GM23338 (cell line): Measurements from ENCODE around the gene APP. TPM values are rescaled to one million over a fixed set of nuclear protein-coding genes. Genes with fewer than 3 reads are reported as not detected.

Source experiments
- ATAC-seq: fragments of 200-7000 bp; cut with Tn5 transposase; 3 replicates; pipeline ENCODE4 v1.9.1; 2020
- DNase-seq: peaks from one replicate; pipeline ENCODE4 v3.0.0-alpha.2; 2015; ENCODE audit warnings: low spot score
- H2AFZ ChIP-seq: fragments of 200-600 bp; sonication (generic); 2 replicates; pipeline ENCODE4 v1.8.0; 2016; ENCODE audit warnings: antibody characterized with exemption, mild to moderate bottlenecking, moderate library complexity
- H3F3A ChIP-seq: fragments of 200-600 bp; sonication (generic); replicated peaks from 2 replicates; pipeline ENCODE4 v1.8.0; 2017; ENCODE audit warnings: antibody characterized with exemption, mixed run types, low read depth
- H3K27ac ChIP-seq: fragments of 200-600 bp; sonication (generic); 2 replicates; pipeline ENCODE4 v1.6.1; 2016; ENCODE audit warnings: low read depth
- H3K27me3 ChIP-seq: fragments of 200-600 bp; sonication (generic); 2 replicates; pipeline ENCODE4 v1.8.0; 2016; ENCODE audit warnings: mild to moderate bottlenecking, mixed run types, moderate library complexity; ENCODE audit not compliant: insufficient read depth
- H3K36me3 ChIP-seq: fragments of 200-600 bp; sonication (generic); 2 replicates; pipeline ENCODE4 v1.8.0; 2016; ENCODE audit warnings: mild to moderate bottlenecking; ENCODE audit not compliant: insufficient read depth
- H3K4me1 ChIP-seq: fragments of 200-600 bp; sonication (generic); 2 replicates; pipeline ENCODE4 v1.8.0; 2016; ENCODE audit warnings: mild to moderate bottlenecking, moderate library complexity; ENCODE audit not compliant: insufficient read depth
- H3K4me2 ChIP-seq: fragments of 200-600 bp; sonication (generic); 2 replicates; pipeline ENCODE4 v1.7.1; 2017; ENCODE audit warnings: mixed run types
- H3K4me3 ChIP-seq: fragments of 200-600 bp; sonication (generic); 2 replicates; pipeline ENCODE4 v1.6.1; 2016; ENCODE audit warnings: mixed run types
- H3K79me2 ChIP-seq: fragments of 200-600 bp; sonication (generic); replicated peaks from 2 replicates; pipeline ENCODE4 v1.8.0; 2017; ENCODE audit warnings: mild to moderate bottlenecking; ENCODE audit not compliant: insufficient read depth
- H3K9me2 ChIP-seq: fragments of 200-600 bp; sonication (generic); 2 replicates; pipeline ENCODE4 v1.8.0; 2017; ENCODE audit not compliant: insufficient read depth
- H4K20me1 ChIP-seq: fragments of 200-600 bp; sonication (generic); replicated peaks from 2 replicates; pipeline ENCODE4 v1.8.0; 2017; ENCODE audit warnings: mild to moderate bottlenecking; ENCODE audit not compliant: insufficient read depth
- H3K27ac Mint-ChIP-seq: 2 replicates; pipeline ENCODE4 v1.8.0; 2020; ENCODE audit warnings: inconsistent platforms, mild to moderate bottlenecking, moderate library complexity, mixed read lengths
- H3K27me3 Mint-ChIP-seq: 3 replicates; pipeline ENCODE4 v1.8.0; 2022; ENCODE audit warnings: low read depth, mild to moderate bottlenecking, moderate library complexity, mixed read lengths, inconsistent platforms; ENCODE audit not compliant: insufficient read depth, poor library complexity
- H3K36me3 Mint-ChIP-seq: 3 replicates; pipeline ENCODE4 v1.8.0; 2021; ENCODE audit warnings: low read depth, mild to moderate bottlenecking, inconsistent platforms, moderate library complexity, mixed read lengths
- H3K4me1 Mint-ChIP-seq: 3 replicates; pipeline ENCODE4 v1.8.0; 2020; ENCODE audit warnings: mild to moderate bottlenecking, inconsistent platforms, mixed read lengths
- H3K4me3 Mint-ChIP-seq: 3 replicates; pipeline ENCODE4 v1.8.0; 2021; ENCODE audit warnings: moderate library complexity, mild to moderate bottlenecking, inconsistent platforms, mixed read lengths
- H3K9me3 Mint-ChIP-seq: 3 replicates; pipeline ENCODE4 v1.8.0; 2020; ENCODE audit warnings: moderate library complexity, mild to moderate bottlenecking, inconsistent platforms, mixed read lengths
- CREB1 ChIP-seq: fragments of 250-450 bp; sonication (Bioruptor Pico); IDR thresholded peaks from 2 replicates; pipeline ENCODE4 v1.5.0; 2020; ENCODE audit warnings: low read depth, mild to moderate bottlenecking, moderate library complexity
- EZH2 ChIP-seq: fragments of 200-600 bp; sonication (generic); IDR thresholded peaks from one replicate; pipeline ENCODE4 v1.8.0; 2017; ENCODE audit warnings: antibody characterized with exemption, mild to moderate bottlenecking, low read depth; ENCODE audit not compliant: unreplicated experiment
- EZH2phosphoT487 ChIP-seq: fragments of 200-600 bp; sonication (generic); IDR thresholded peaks from one replicate; pipeline ENCODE4 v1.8.1; 2018; ENCODE audit warnings: antibody characterized with exemption; ENCODE audit not compliant: unreplicated experiment
- JUNB ChIP-seq: IDR thresholded peaks from one replicate; pipeline ENCODE4 v1.6.1; 2016; ENCODE audit warnings: antibody characterized with exemption; ENCODE audit not compliant: unreplicated experiment
- NANOG ChIP-seq: IDR thresholded peaks from 2 replicates; pipeline ENCODE4 v1.6.1; 2016; ENCODE audit warnings: antibody characterized with exemption, borderline replicate concordance
- POLR2AphosphoS5 ChIP-seq: IDR thresholded peaks from 2 replicates; pipeline ENCODE4 v1.6.1; 2016; ENCODE audit warnings: antibody characterized with exemption, low read depth
- STAT1 ChIP-seq: IDR thresholded peaks from one replicate; pipeline ENCODE4 v1.6.1; 2016; ENCODE audit warnings: antibody characterized with exemption; ENCODE audit not compliant: unreplicated experiment
- ZNF114 ChIP-seq: fragments of 250-450 bp; sonication (Bioruptor Pico); IDR thresholded peaks from 2 replicates; pipeline ENCODE4 v1.5.0; 2020; ENCODE audit warnings: mild to moderate bottlenecking, moderate library complexity
- ZNF331 ChIP-seq: fragments of 250-450 bp; sonication (Bioruptor Pico); IDR thresholded peaks from 2 replicates; pipeline ENCODE4 v1.5.0; 2020; ENCODE audit warnings: low read depth, mild to moderate bottlenecking, moderate library complexity
- polyA plus RNA-seq: library from polyadenylated mRNA; unstranded; fragments of >200 nt; fragmentation: Nextera tagmentation; extraction: Ambion mirVana; gene quantifications from 2 replicates; pipeline ENCODE4 v1.2.1, GENCODE V29; 2016
- total RNA-seq: library from RNA; depleted of rRNA; stranded (reverse); fragments of >200 nt; shearing (Covaris generic); gene quantifications from 2 replicates; pipeline ENCODE4 v1.2.3, GENCODE V29; 2014
- TF ChIP-seq, protein P1 (sequence below): fragments of 250-450 bp; sonication (Bioruptor Pico); IDR thresholded peaks from 2 replicates; pipeline ENCODE4 v1.5.0; 2020; ENCODE audit warnings: mild to moderate bottlenecking, moderate library complexity
- TF ChIP-seq, protein P2 (sequence below): IDR thresholded peaks from 2 replicates; pipeline ENCODE4 v1.6.1; 2016; ENCODE audit warnings: antibody characterized with exemption
- TF ChIP-seq, protein P3 (sequence below), 2 experiments: fragments of 200-600 bp in 1 of 2; sonication (generic) in 1 of 2; conservative IDR thresholded peaks; 2 replicates each; pipeline versions ENCODE4 v1.5.1 to v1.6.1; 2016 to 2017; ENCODE audit warnings: antibody characterized with exemption in 2 of 2, low read depth in 2 of 2, mild to moderate bottlenecking in 2 of 2, moderate library complexity in 1 of 2
- TF ChIP-seq, protein P4 (sequence below): IDR thresholded peaks from one replicate; pipeline ENCODE4 v1.6.1; 2018; ENCODE audit warnings: antibody characterized with exemption; ENCODE audit not compliant: unreplicated experiment

The APP gene
- total and polyA plus RNA-seq, 2 experiments from 2014 or later, result 69.4 to 444 TPM

DNA sequence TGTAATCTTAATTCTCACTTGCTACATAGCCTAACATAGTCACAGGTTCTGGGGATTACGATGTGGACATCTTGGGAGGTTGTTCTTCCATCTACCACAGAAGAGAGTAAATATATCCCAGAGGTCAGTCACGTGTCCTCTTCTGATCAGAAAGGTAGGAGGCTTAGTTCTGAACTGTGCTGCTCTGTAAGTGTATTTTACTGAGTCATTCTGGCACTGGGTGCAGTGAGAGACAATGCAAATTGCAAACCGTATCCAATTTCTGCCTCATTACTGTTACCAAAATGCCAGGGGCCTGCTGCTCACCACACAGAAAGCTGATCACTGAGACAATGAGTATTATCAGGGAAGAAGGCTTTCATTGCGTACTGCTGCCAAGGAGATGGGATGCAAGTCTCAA is 331.8 kb downstream of the APP start:
- Mint-ChIP-seq H3K36me3 (no peaks in the 10 kb centered on the region; the same call in 2 of the 3 replicates), H3K4me3 (no peak overlapping the region), H3K9me3 (peaks cover 3% of the 10 kb centered on the region; the same call in 2 of the 3 replicates), H3K4me1 (no peaks in the 10 kb centered on the region), H3K27ac (no peak overlapping the region), H3K27me3 (no peaks in the 10 kb centered on the region)
- Histone ChIP-seq H3K36me3 (no peaks in the 10 kb centered on the region; the same call in 1 of the 2 replicates), H3K9me2 (0 out of 2 replicates have a peak, but pooled peaks cover 18% of the 10 kb centered on the region), H3K4me3 (no peak overlapping the region), H3F3A (no peaks in the 10 kb centered on the region), H2AFZ (no peak overlapping the region), H3K27me3 (no peaks in the 10 kb centered on the region), H3K4me1 (no peaks in the 10 kb centered on the region), H3K4me2 (no peak overlapping the region), H3K27ac (no peak overlapping the region), H3K79me2 (no peaks in the 10 kb centered on the region), H4K20me1 (no peaks in the 10 kb centered on the region)
- ATAC-seq, result no peak
- no peak for TF ChIP-seq ZNF114
- TF ChIP-seq JUNB, result no peak
- TF ChIP-seq, protein P1, sequence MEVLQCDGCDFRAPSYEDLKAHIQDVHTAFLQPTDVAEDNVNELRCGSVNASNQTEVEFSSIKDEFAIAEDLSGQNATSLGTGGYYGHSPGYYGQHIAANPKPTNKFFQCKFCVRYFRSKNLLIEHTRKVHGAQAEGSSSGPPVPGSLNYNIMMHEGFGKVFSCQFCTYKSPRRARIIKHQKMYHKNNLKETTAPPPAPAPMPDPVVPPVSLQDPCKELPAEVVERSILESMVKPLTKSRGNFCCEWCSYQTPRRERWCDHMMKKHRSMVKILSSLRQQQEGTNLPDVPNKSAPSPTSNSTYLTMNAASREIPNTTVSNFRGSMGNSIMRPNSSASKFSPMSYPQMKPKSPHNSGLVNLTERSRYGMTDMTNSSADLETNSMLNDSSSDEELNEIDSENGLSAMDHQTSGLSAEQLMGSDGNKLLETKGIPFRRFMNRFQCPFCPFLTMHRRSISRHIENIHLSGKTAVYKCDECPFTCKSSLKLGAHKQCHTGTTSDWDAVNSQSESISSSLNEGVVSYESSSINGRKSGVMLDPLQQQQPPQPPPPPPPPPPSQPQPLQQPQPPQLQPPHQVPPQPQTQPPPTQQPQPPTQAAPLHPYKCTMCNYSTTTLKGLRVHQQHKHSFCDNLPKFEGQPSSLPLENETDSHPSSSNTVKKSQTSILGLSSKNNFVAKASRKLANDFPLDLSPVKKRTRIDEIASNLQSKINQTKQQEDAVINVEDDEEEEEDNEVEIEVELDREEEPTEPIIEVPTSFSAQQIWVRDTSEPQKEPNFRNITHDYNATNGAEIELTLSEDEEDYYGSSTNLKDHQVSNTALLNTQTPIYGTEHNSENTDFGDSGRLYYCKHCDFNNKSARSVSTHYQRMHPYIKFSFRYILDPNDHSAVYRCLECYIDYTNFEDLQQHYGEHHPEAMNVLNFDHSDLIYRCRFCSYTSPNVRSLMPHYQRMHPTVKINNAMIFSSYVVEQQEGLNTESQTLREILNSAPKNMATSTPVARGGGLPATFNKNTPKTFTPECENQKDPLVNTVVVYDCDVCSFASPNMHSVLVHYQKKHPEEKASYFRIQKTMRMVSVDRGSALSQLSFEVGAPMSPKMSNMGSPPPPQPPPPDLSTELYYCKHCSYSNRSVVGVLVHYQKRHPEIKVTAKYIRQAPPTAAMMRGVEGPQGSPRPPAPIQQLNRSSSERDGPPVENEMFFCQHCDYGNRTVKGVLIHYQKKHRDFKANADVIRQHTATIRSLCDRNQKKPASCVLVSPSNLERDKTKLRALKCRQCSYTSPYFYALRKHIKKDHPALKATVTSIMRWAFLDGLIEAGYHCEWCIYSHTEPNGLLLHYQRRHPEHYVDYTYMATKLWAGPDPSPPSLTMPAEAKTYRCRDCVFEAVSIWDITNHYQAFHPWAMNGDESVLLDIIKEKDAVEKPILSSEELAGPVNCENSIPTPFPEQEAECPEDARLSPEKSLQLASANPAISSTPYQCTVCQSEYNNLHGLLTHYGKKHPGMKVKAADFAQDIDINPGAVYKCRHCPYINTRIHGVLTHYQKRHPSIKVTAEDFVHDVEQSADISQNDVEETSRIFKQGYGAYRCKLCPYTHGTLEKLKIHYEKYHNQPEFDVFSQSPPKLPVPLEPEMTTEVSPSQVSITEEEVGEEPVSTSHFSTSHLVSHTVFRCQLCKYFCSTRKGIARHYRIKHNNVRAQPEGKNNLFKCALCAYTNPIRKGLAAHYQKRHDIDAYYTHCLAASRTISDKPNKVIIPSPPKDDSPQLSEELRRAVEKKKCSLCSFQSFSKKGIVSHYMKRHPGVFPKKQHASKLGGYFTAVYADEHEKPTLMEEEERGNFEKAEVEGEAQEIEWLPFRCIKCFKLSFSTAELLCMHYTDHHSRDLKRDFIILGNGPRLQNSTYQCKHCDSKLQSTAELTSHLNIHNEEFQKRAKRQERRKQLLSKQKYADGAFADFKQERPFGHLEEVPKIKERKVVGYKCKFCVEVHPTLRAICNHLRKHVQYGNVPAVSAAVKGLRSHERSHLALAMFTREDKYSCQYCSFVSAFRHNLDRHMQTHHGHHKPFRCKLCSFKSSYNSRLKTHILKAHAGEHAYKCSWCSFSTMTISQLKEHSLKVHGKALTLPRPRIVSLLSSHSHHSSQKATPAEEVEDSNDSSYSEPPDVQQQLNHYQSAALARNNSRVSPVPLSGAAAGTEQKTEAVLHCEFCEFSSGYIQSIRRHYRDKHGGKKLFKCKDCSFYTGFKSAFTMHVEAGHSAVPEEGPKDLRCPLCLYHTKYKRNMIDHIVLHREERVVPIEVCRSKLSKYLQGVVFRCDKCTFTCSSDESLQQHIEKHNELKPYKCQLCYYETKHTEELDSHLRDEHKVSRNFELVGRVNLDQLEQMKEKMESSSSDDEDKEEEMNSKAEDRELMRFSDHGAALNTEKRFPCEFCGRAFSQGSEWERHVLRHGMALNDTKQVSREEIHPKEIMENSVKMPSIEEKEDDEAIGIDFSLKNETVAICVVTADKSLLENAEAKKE (CRISPR knock-in tag), result no peak
- TF ChIP-seq CREB1 (CRISPR knock-in tag), result no peak
- TF ChIP-seq, protein P2, sequence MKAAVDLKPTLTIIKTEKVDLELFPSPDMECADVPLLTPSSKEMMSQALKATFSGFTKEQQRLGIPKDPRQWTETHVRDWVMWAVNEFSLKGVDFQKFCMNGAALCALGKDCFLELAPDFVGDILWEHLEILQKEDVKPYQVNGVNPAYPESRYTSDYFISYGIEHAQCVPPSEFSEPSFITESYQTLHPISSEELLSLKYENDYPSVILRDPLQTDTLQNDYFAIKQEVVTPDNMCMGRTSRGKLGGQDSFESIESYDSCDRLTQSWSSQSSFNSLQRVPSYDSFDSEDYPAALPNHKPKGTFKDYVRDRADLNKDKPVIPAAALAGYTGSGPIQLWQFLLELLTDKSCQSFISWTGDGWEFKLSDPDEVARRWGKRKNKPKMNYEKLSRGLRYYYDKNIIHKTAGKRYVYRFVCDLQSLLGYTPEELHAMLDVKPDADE, result no peak
- TF ChIP-seq EZH2, result no peak
- TF ChIP-seq STAT1, result no peak
- TF ChIP-seq ZNF331, result no peak
- no peak for TF ChIP-seq NANOG
- TF ChIP-seq POLR2AphosphoS5, result no peak
- TF ChIP-seq EZH2phosphoT487, result no peak
- TF ChIP-seq, protein P3, sequence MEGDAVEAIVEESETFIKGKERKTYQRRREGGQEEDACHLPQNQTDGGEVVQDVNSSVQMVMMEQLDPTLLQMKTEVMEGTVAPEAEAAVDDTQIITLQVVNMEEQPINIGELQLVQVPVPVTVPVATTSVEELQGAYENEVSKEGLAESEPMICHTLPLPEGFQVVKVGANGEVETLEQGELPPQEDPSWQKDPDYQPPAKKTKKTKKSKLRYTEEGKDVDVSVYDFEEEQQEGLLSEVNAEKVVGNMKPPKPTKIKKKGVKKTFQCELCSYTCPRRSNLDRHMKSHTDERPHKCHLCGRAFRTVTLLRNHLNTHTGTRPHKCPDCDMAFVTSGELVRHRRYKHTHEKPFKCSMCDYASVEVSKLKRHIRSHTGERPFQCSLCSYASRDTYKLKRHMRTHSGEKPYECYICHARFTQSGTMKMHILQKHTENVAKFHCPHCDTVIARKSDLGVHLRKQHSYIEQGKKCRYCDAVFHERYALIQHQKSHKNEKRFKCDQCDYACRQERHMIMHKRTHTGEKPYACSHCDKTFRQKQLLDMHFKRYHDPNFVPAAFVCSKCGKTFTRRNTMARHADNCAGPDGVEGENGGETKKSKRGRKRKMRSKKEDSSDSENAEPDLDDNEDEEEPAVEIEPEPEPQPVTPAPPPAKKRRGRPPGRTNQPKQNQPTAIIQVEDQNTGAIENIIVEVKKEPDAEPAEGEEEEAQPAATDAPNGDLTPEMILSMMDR (conservative IDR thresholded peaks at IDR 0.05; ENCODE audit: low read depth in 2 of 2), result no peak
- TF ChIP-seq, protein P4, sequence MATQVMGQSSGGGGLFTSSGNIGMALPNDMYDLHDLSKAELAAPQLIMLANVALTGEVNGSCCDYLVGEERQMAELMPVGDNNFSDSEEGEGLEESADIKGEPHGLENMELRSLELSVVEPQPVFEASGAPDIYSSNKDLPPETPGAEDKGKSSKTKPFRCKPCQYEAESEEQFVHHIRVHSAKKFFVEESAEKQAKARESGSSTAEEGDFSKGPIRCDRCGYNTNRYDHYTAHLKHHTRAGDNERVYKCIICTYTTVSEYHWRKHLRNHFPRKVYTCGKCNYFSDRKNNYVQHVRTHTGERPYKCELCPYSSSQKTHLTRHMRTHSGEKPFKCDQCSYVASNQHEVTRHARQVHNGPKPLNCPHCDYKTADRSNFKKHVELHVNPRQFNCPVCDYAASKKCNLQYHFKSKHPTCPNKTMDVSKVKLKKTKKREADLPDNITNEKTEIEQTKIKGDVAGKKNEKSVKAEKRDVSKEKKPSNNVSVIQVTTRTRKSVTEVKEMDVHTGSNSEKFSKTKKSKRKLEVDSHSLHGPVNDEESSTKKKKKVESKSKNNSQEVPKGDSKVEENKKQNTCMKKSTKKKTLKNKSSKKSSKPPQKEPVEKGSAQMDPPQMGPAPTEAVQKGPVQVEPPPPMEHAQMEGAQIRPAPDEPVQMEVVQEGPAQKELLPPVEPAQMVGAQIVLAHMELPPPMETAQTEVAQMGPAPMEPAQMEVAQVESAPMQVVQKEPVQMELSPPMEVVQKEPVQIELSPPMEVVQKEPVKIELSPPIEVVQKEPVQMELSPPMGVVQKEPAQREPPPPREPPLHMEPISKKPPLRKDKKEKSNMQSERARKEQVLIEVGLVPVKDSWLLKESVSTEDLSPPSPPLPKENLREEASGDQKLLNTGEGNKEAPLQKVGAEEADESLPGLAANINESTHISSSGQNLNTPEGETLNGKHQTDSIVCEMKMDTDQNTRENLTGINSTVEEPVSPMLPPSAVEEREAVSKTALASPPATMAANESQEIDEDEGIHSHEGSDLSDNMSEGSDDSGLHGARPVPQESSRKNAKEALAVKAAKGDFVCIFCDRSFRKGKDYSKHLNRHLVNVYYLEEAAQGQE, result no peak
- DNase-seq, result no peak
